Sigmoid colon (tissue), 7 donors: ENCODE data around the gene PDE6B. TPM values are rescaled to one million over a fixed set of nuclear protein-coding genes. Genes with fewer than 3 reads are reported as not detected.

Experiments
- DNase-seq: peaks from one replicate; pipeline ENCODE4 v3.0.0-alpha.2; 2019
- H3K27ac ChIP-seq, 4 donors: fragments of 200-600 bp; sonication (generic); one replicate each; pipeline ENCODE4 v1.5.1; 2016 to 2019; ENCODE audit warnings: mild to moderate bottlenecking in 1 of 4
- H3K27me3 ChIP-seq, 3 donors: fragments of 200-600 bp; sonication (generic); one replicate each; pipeline ENCODE4 v1.5.1; 2019; ENCODE audit warnings: mild to moderate bottlenecking in 1 of 3
- H3K36me3 ChIP-seq, 4 donors: fragments of 200-600 bp; sonication (generic); one replicate each; pipeline ENCODE4 v1.5.1; 2016 to 2019
- H3K4me1 ChIP-seq, 4 donors: fragments of 200-600 bp; sonication (generic); one replicate each; pipeline ENCODE4 v1.5.1; 2017 to 2019
- H3K4me3 ChIP-seq, 4 donors: fragments of 200-600 bp; sonication (generic); one replicate each; pipeline ENCODE4 v1.5.1; 2017 to 2019; ENCODE audit warnings: mild to moderate bottlenecking in 2 of 4, moderate library complexity in 1 of 4
- H3K9me3 ChIP-seq, 4 donors: fragments of 200-600 bp in 3 of 4; sonication (generic) in 3 of 4; one replicate each; pipeline versions ENCODE4 v1.5.1 to v1.6.1; 2013 to 2019
- CTCF ChIP-seq, 4 experiments: fragments of 450-650 bp in 3 of 4; fragments of 200-600 bp in 1 of 4; IDR thresholded peaks; one replicate each; pipeline ENCODE4 v1.5.1; 2016 to 2019; ENCODE audit warnings: antibody characterized with exemption in 4 of 4, mild to moderate bottlenecking in 3 of 4, moderate library complexity in 2 of 4
- EP300 ChIP-seq, 4 donors: sonication (generic); formaldehyde crosslinking; IDR thresholded peaks; one replicate each; pipeline ENCODE4 v1.6.1; 2017; ENCODE audit warnings: antibody characterized with exemption in 4 of 4
- POLR2A ChIP-seq, 2 donors: fragments of 450-650 bp; IDR thresholded peaks; one replicate each; pipeline ENCODE4 v1.6.1; 2016; ENCODE audit warnings: antibody characterized with exemption in 2 of 2, mild to moderate bottlenecking in 2 of 2, moderate library complexity in 2 of 2
- POLR2AphosphoS5 ChIP-seq, 4 donors: sonication (generic); formaldehyde crosslinking; IDR thresholded peaks; one replicate each; pipeline ENCODE4 v1.6.1; 2017; ENCODE audit warnings: antibody characterized with exemption in 4 of 4
- WGBS, 2 donors: extraction: QIAGEN DNeasy Blood & Tissue Kit; methylation state at CpG; one replicate each; pipeline ENCODE4 v1.1.7; 2013; 5-methylcytosine and 5-hydroxymethylcytosine counted together
- intact Hi-C: fragments of 100-400 bp; cut with DNase I; formaldehyde crosslinking; loops from one replicate; pipeline ENCODE4 v1.15.1; 2023
- polyA plus RNA-seq, 3 donors: library from polyadenylated mRNA; stranded (reverse); fragments of 200-250 nt; gene quantifications; one replicate each; pipeline ENCODE4 v1.2.3, GENCODE V29; 2013
- total RNA-seq, 4 donors: library from RNA; depleted of rRNA; stranded (reverse); fragments of >200 nt; gene quantifications; one replicate each; pipeline ENCODE4 v1.1.0, GENCODE V29; 2016
- donor health status: healthy with polysubstance abuse.
- donor health status: Bipolar disorder and iron deficiency.
- donor health status: healthy.

The PDE6B gene
- total and polyA plus RNA-seq, 7 donors, result under 0.01 to 5.4 (median 1.5) TPM; not detected in 1

- H3K27me3 ChIP-seq, result peaks cover 8 to 57% (median 33%) of the 10 kb centered on the region in 3 donors
Observed at GRCh38 chr4:683247-683897, 58.0 kb downstream of the PDE6B start.

DNA sequence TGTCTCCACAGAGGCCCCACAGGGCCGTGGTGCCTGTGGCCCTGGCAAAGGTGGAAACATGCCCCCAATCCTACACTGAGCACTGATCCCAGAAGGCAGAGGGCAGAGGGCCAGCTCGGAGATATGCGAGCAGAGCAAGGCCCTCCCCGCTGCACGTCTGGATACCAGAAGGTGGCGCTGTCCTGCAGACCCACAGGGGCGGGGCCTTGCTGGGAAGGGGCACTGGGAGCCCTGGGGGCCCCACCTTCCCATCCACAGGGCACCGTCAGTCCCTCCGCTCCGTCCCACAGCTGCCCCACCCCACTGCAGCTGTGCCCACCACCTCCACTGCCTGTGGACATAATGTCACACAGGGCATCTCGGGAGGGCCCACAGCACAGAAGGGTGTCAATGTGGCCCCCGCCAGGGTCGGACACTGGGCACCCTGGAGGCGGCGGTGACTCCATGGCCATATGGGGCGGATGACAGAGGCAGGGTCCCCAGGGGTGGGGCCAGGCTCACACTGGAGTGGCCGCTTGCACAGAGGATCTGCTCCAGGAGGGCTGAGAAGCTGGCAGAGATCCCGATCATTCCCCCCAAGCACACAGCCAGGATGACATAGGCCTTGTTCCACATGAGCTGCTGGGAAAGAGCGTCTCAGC is 58.7 kb downstream of the PDE6B start:
- peaks cover 6 to 57% (median 37%) of the 10 kb centered on the region in 3 donors for H3K27me3 ChIP-seq
- WGBS, 2 donors, result 25 to 51% methylated on average over 19 of the region's 19 CpGs

More at GRCh38 chr4:683247-683897, 58.0 kb downstream of the PDE6B start:
- Histone ChIP-seq H3K36me3 (no peaks in the 10 kb centered on the region), H3K4me3 (no peak overlapping the region), H3K9me3 (no peaks in the 10 kb centered on the region), H3K4me1 (peaks cover 0 to 30% (median 13%) of the 10 kb centered on the region in 4 donors), H3K27ac (no peak overlapping the region)
- no peak for TF ChIP-seq CTCF (IDR thresholded peaks at IDR 0.05)
- no peak for TF ChIP-seq POLR2AphosphoS5 (IDR thresholded peaks at IDR 0.05)
- no peak for TF ChIP-seq POLR2A (IDR thresholded peaks at IDR 0.05)
- TF ChIP-seq EP300 (IDR thresholded peaks at IDR 0.05), result no peak
- DNase-seq, result no peak
- 58 to 76% methylated on average over 25 of the region's 25 CpGs for WGBS, 2 donors
- intact Hi-C loops, result no loop called here

DNA sequence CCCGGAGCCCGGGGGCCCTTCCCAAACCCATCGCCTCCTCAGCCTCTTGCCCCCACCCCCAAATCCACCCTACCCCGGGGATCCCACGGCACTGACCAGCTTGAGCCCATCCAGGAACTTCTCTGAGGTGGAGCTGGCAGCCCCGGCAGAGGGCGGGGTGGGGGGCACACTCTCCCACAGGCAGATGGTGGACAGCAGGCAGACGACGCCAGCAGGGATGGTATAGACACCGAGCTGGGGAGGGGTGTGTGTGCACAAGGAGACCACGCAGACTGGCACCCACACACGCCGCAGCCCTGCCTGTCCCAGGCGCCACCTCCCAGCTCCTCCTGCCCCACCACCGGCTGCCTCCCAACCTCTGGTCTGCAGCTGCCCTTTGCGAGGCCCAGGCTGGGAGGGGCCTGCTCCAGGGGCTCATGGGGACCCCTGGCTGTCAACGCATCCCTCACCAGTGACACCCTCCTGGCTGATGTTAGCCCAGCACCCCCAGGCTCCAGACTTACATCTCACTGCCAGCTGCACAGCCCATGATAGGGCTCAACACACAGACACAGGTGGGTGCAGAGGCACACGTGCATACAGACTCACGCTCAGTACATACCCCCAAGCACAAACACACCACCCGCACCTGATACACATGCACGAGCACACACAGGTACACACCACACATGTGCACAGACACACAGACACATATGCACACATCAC is 59.4 kb downstream of the PDE6B start:
- intact Hi-C loops, result no loop called here
- peaks cover 3 to 56% (median 32%) of the 10 kb centered on the region in 3 donors for H3K27me3 ChIP-seq
- TF ChIP-seq CTCF (IDR thresholded peaks at IDR 0.05), result no peak
- WGBS, 2 donors, result 59 to 78% methylated on average over 21 of the region's 21 CpGs
- H3K4me3 ChIP-seq, result no peak overlapping the region
- no peak for DNase-seq
- H3K4me1 ChIP-seq, result peaks cover 0 to 38% (median 15%) of the 10 kb centered on the region in 4 donors
- no peaks in the 10 kb centered on the region for H3K9me3 ChIP-seq
- H3K36me3 ChIP-seq, result no peaks in the 10 kb centered on the region
- no peak overlapping the region for H3K27ac ChIP-seq

More for the DNA sequence above, 58.7 kb downstream of the PDE6B start:
- Histone ChIP-seq H3K36me3 (no peaks in the 10 kb centered on the region), H3K4me1 (peaks cover 0 to 37% (median 15%) of the 10 kb centered on the region in 4 donors), H3K9me3 (no peaks in the 10 kb centered on the region), H3K27ac (no peak overlapping the region), H3K4me3 (no peak overlapping the region)
- DNase-seq, result peak; percentile 76
- intact Hi-C loops, result no loop called here
- TF ChIP-seq POLR2A (IDR thresholded peaks at IDR 0.05) (no peak), CTCF (IDR thresholded peaks at IDR 0.05) (peak in 3 of 4 experiments; percentile 18 to 39 (median 29))

DNA sequence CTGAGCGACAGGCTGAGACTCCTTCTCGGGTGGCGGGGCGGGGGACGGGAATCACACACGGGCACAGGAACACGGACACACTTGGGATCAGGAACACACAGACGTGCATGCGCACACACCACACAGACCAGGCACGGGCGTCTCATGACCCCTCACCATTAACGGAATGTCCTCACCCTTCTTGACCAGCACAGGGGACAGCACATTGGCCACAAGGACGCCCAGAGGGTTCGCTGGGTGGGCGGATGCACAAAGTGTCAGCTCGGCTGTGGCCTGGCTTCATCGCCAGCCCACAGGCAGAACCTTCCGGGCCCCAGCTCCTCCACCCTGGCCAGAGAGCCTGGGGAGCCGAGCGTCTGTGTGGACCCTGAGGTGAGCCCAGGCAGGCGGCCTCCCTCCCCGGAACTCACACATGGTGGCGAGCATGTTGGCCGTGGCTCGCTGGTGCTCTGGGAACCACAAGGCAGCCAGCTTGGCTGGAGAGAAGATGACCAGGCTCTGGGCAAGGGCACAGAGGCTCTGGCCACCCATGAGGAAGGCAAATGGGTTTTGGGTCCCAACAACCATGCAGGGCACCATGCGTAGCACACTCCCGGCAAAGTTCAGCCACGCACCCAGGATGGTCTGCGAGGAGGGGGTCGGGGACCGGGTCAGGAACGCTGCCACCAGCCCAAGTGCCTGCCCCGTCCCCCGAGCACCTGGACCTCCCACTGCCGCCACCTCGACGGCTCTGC is 60.5 kb downstream of the PDE6B start:
- TF ChIP-seq POLR2AphosphoS5 (IDR thresholded peaks at IDR 0.05), result no peak
- no peak for TF ChIP-seq CTCF (IDR thresholded peaks at IDR 0.05)
- TF ChIP-seq EP300 (IDR thresholded peaks at IDR 0.05), result no peak
- no peak for TF ChIP-seq POLR2A (IDR thresholded peaks at IDR 0.05)
- no peaks in the 10 kb centered on the region for H3K9me3 ChIP-seq
- no peak for DNase-seq
- no peak overlapping the region for H3K4me3 ChIP-seq
- H3K27ac ChIP-seq, result no peak overlapping the region
- intact Hi-C loops, result no loop called here
- peaks cover 3 to 45% (median 21%) of the 10 kb centered on the region in 3 donors for H3K27me3 ChIP-seq
- no peaks in the 10 kb centered on the region for H3K36me3 ChIP-seq
- 94 to 95% methylated on average over 37 of the region's 37 CpGs for WGBS, 2 donors
- peaks cover 0 to 32% (median 10%) of the 10 kb centered on the region in 4 donors for H3K4me1 ChIP-seq
